Purkinje cell (primary cell): ENCODE results near the gene TMEM91. TPM values are rescaled to one million over a fixed set of nuclear protein-coding genes. Genes with fewer than 3 reads are reported as not detected.

ENCODE experiments used
- polyA plus RNA-seq: library from polyadenylated mRNA; unstranded; fragments of >200 nt; fragmentation: Nextera tagmentation; gene quantifications from 2 replicates; pipeline ENCODE4 v1.2.1, GENCODE V29; 2014

The TMEM91 gene
- 0.43 and 3.3 TPM in 2 replicates for polyA plus RNA-seq

GRCh38 chr19:41376241-41376997 lies at the start of gene TMEM91:
TMEM91 (plus strand) TSS chr19:41376533; CDS start chr19:41378310, 1,777 bp downstream.

GRCh38 chr19:41353466-41354342 lies 22.6 kb upstream of the TMEM91 start, which contains the start of gene TGFB1:
TGFB1 (minus strand) TSS chr19:41353922; CDS start chr19:41353044, 878 bp downstream.

GRCh38 chr19:41363753-41364523 lies 12.4 kb upstream of the TMEM91 start, which contains the start of gene B9D2:
B9D2 (minus strand) TSS chr19:41364149; CDS start chr19:41363519, 630 bp downstream.

GRCh38 chr19:41397086-41398049 lies 21.0 kb downstream of the TMEM91 start, which contains the start of the genes BCKDHA and EXOSC5:
BCKDHA (plus strand) TSS chr19:41397818; CDS start chr19:41397828, 10 bp downstream.
EXOSC5 (minus strand) TSS chr19:41397359; CDS start chr19:41397328, 31 bp downstream.

GRCh38 chr19:41426952-41427646 lies 50.8 kb downstream of the TMEM91 start, which contains the start of gene B3GNT8:
B3GNT8 (minus strand) TSS chr19:41427374; CDS start chr19:41426778, 596 bp downstream.

Other genes with a start within 250 kb of the TMEM91 start
- 0.14 and 0.34 TPM in 2 replicates for gene CYP2S1, start 183.3 kb upstream of the TMEM91 start, polyA plus RNA-seq
- 2.5 and 3.9 TPM in 2 replicates for gene AXL, start 157.3 kb upstream of the TMEM91 start, polyA plus RNA-seq
- gene HNRNPUL1, start 112.2 kb upstream of the TMEM91 start, polyA plus RNA-seq: 14.1 and 15.2 TPM in 2 replicates
- gene CCDC97, start 66.4 kb upstream of the TMEM91 start, polyA plus RNA-seq: 1.5 and 3.9 TPM in 2 replicates
- not detected in 2 replicates for gene TGFB1, start 22.6 kb upstream of the TMEM91 start, polyA plus RNA-seq
- gene B9D2, start 12.4 kb upstream of the TMEM91 start, polyA plus RNA-seq: 5.1 and 6.7 TPM in 2 replicates
- 27.9 and 29.3 TPM in 2 replicates for gene EXOSC5, start 20.8 kb downstream of the TMEM91 start, polyA plus RNA-seq
- 9.6 and 20.9 TPM in 2 replicates for gene BCKDHA, start 21.3 kb downstream of the TMEM91 start, polyA plus RNA-seq
- gene B3GNT8, start 50.8 kb downstream of the TMEM91 start, polyA plus RNA-seq: not detected in 2 replicates
- 14.9 and 20.5 TPM in 2 replicates for gene DMAC2, start 63.4 kb downstream of the TMEM91 start, polyA plus RNA-seq
- gene ERICH4, start 66.6 kb downstream of the TMEM91 start, polyA plus RNA-seq: not detected in 2 replicates
- not detected in 2 replicates for gene CEACAM21, start 199.6 kb downstream of the TMEM91 start, polyA plus RNA-seq